ENCODE measurements around the gene ZNF385A.

ZNF385A gene

DNA sequence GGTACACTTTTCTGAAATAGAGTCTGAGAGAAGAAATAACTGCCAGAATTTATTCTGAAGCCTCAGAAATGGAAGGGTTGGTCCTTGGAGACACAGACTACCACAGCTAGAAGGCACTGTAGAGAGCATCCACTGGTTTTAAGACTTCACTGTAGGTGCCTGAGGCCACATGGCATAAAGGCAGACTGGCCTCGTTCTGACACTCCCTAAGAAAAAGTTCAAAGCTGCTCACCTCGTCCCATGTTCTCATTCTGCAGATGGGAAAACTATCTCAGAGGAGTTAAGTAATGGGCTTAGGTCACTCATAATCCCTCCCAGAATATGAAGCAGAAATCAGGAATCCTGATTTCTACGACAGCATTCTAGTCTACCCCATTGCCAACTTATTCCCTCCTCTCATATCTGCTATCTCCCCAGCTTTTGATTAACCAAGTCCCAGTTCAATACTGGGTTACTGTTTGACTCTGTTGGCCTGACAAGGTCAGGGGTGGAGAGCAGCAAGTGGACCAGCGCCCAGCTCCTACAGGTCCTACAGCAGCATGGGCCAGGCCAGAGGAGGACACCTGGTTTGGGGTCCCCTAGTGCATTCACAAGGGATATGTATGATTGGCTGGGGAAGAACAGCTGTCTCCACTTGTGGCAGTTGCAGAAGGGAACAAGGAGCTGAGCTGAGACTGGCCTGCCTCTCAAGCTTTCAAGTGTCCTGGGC is 30.8 kb upstream of the ZNF385A start:
- DNase-seq (ENCODE audit: low read depth in 2 of 2, low spot score in 1 of 2): no peak

- DNase-seq (ENCODE audit: low read depth in 2 of 2, low spot score in 1 of 2): peak; percentile 47 to 69
These were observed 29.0 kb upstream of the ZNF385A start for GRCh38 chr12:54413284-54414190.

DNA sequence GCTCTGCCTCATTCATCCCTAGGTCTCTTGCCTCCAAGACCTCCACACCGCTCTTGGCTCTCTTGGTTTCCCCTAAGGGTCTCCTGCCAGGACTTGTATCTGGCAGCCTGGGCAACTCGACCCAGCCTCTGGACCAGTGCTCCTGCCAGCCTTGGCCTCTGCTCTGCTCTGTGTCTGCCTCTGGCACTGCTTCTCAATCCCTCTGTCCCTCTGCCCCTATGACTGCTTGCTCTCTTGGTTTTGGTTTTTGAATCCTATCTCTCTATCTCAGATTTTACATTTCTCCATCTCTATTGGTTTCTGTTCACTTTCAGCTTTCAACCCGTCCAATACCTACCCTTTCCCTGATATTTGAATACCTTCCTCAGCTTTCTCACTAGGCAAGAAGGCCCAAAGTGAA is 28.3 kb upstream of the ZNF385A start:
- no peak for DNase-seq (ENCODE audit: low read depth in 2 of 2, low spot score in 1 of 2)

- no peak for DNase-seq (ENCODE audit: low read depth in 2 of 2, low spot score in 1 of 2)
These were observed 27.8 kb upstream of the ZNF385A start for GRCh38 chr12:54412348-54412747.

- no peak for DNase-seq (ENCODE audit: low read depth in 2 of 2, low spot score in 1 of 2)
These were observed 27.1 kb upstream of the ZNF385A start for GRCh38 chr12:54411391-54412241.

GRCh38 chr12:54409267-54409666 is 24.7 kb upstream of the ZNF385A start:
- DNase-seq (ENCODE audit: low read depth in 2 of 2, low spot score in 1 of 2): no peak

- no peak for DNase-seq (ENCODE audit: low read depth in 2 of 2, low spot score in 1 of 2)
These were observed 22.8 kb upstream of the ZNF385A start for GRCh38 chr12:54407183-54407905.

- no peak for DNase-seq (ENCODE audit: low read depth in 2 of 2, low spot score in 1 of 2)
These were observed 21.0 kb upstream of the ZNF385A start for GRCh38 chr12:54405573-54405972.

- no peak for DNase-seq (ENCODE audit: low read depth in 2 of 2, low spot score in 1 of 2)
These were observed 20.6 kb upstream of the ZNF385A start for GRCh38 chr12:54405106-54405505.

DNA sequence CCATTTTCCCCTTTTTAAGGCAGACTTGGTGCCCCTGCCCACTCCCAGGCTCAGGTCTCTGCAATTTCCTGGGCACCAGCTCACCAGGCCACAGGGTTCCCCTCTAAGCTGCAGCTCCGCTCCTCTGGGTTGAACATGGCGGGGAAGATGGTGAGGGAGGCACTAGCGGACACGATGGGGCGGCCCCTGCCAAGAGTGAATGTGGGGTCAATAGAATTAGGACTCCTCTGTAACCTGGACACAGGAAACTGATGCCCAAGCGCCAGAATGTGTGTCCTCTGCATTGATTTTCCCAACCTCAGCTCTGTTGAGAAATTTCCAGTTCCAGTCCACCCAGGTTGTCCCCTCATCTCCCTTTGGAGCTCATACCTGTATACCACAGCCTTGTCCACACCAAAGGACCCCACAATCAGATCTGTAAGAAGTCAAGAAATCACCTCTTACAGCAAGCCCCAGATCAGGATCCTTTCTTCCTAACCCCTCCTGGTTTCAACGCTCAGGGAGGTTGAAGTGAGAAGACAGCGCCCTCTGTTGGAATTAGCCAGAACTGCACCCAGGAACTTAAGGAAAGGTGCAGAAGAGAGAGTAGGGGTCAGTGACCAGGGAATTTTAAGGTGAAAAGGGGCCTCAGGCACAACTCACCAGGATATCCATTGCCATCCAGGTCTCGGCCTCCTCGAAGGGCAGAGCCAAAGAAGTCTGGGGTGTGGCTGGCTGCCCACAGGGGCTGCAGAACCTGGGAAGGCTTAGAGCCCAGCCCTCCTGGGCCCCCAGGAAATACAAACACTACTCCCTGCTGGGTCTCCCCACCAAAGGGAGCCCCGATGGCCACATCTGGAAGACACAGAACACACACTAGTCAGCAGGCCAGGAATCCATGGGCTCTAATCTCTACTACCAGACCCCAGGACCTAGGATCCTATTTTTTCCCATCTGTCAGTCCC is 19.8 kb upstream of the ZNF385A start:
- DNase-seq (ENCODE audit: low read depth in 2 of 2, low spot score in 1 of 2): peak in 1 of 2 donors; percentile 52

- no peak for DNase-seq (ENCODE audit: low read depth in 2 of 2, low spot score in 1 of 2)
These were observed 16.6 kb upstream of the ZNF385A start for GRCh38 chr12:54401119-54401518.

DNA sequence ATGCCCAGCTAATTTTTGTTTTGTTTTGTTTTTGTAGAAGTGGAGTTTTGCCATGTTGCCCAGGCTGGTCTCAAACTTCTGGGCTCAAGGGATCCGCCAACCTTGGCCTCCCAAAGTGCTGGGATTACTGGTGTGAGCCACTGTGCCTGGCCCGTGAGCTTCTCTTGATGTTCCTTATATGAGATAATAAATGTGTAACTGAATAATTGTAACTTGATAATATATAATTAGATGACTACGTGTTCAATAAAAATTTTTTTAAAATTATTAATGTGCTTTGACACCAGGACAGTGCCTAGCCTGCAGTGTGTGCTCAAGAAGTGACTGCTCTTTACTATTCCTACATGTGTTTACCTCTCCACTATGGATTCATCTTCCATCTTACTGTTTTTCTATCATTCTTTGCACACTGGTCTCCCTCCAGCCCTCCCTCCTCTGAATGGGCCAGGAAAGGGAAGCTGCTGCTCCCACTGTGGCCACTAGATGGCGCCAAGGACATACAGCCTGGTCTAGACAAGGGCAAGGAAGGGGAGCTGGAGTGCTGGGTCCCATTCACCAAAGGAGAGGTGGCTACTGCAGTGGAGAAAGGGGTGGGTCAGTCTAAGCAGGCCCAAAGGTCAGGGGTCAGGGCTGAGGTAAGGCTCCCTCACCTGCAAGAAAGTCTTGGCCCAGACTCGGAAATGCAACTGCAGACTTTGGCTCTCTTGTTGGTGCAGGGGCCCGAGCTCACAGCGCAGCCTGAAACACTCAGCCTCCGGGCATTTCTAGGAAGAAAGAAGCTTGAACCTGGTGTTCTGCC is 14.7 kb upstream of the ZNF385A start:
- DNase-seq (ENCODE audit: low read depth in 2 of 2, low spot score in 1 of 2): peak; percentile 63 to 89

DNA sequence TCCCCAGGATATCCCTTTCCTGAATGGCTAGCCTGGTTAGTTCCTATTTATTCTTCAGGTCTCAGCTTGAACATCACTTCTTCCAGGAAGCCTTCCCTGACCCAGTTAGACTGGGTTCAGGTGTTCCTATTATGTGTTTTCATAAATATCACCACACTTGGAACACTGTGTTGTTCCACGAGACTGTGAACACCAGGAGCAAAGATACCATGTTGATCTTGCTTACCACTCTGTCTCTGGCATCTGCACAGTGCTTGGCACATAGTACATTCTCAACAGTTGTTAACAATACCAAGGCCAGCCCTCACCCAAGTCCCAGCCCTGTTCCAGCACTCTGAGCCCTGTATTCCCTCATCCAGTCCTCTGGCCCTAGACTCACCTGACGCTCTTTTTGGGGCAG is 13.7 kb upstream of the ZNF385A start:
- DNase-seq (ENCODE audit: low read depth in 2 of 2, low spot score in 1 of 2): no peak

DNA sequence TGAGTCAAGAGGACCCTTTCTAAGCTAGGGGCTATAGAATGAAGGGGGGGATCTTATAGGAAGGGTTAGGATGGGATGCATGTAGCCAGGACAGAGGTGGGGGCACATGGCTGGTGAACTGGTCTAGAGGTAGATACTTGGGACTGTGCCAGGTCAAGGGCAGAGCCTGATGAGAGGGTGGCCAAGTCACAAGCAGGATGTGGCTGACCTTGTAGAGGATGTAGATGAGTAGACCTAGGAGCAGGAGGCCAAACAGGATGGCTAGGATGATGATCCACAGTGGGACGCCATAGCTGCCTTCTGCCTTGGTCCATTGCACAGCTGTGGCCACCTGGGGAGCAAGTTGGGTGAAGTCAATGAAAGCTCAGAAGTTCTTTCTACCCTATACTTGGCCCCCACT is 12.6 kb upstream of the ZNF385A start:
- DNase-seq (ENCODE audit: low read depth in 2 of 2, low spot score in 1 of 2): no peak

- DNase-seq (ENCODE audit: low read depth in 2 of 2, low spot score in 1 of 2): no peak
These were observed 11.0 kb upstream of the ZNF385A start for GRCh38 chr12:54395545-54395944.

GRCh38 chr12:54394986-54395385 is 10.5 kb upstream of the ZNF385A start:
- DNase-seq (ENCODE audit: low read depth in 2 of 2, low spot score in 1 of 2): no peak

- peak in 1 of 2 donors; percentile 28 for DNase-seq (ENCODE audit: low read depth in 2 of 2, low spot score in 1 of 2)
These were observed 9.8 kb upstream of the ZNF385A start for GRCh38 chr12:54394281-54394719.

GRCh38 chr12:54393743-54394142 is 9.2 kb upstream of the ZNF385A start:
- DNase-seq (ENCODE audit: low read depth in 2 of 2, low spot score in 1 of 2): no peak

- DNase-seq (ENCODE audit: low read depth in 2 of 2, low spot score in 1 of 2): no peak
These were observed 8.7 kb upstream of the ZNF385A start for GRCh38 chr12:54393207-54393609.

Data from stimulated activated CD8-positive, alpha-beta memory T cell treated with anti-CD3 and anti-CD28 coated beads, Interleukin-4, amount 100 ng/mL, for 4 hours (primary cell).